ENCODE data around the gene RGL2.
"Not testable (repeated sequence)": the region's sequence is repeated elsewhere in the genome, so short reads cannot be mapped to it uniquely, and the experiment has no call there.

The RGL2 gene

GRCh38 chr6:33271117-33271467, 27.6 kb downstream of the RGL2 start:
- H3K4me3 ChIP-seq (ENCODE audit: low read length): peak overlapping the region; percentile 85
- TF ChIP-seq, protein P1, sequence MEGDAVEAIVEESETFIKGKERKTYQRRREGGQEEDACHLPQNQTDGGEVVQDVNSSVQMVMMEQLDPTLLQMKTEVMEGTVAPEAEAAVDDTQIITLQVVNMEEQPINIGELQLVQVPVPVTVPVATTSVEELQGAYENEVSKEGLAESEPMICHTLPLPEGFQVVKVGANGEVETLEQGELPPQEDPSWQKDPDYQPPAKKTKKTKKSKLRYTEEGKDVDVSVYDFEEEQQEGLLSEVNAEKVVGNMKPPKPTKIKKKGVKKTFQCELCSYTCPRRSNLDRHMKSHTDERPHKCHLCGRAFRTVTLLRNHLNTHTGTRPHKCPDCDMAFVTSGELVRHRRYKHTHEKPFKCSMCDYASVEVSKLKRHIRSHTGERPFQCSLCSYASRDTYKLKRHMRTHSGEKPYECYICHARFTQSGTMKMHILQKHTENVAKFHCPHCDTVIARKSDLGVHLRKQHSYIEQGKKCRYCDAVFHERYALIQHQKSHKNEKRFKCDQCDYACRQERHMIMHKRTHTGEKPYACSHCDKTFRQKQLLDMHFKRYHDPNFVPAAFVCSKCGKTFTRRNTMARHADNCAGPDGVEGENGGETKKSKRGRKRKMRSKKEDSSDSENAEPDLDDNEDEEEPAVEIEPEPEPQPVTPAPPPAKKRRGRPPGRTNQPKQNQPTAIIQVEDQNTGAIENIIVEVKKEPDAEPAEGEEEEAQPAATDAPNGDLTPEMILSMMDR (conservative IDR thresholded peaks at IDR 0.05; ENCODE audit: low read depth, low read length): no peak
- DNase-seq (ENCODE audit: low read depth): no peak

- TF ChIP-seq, protein P1 (conservative IDR thresholded peaks at IDR 0.05; ENCODE audit: low read depth, low read length): no peak
- no peak for DNase-seq (ENCODE audit: low read depth)
- no peak overlapping the region for H3K4me3 ChIP-seq (ENCODE audit: low read length)
These were observed 34.7 kb downstream of the RGL2 start for GRCh38 chr6:33264015-33264414.

- not testable (repeated sequence) for DNase-seq (ENCODE audit: low read depth); H3K4me3 ChIP-seq (ENCODE audit: low read length)
These were observed 36.3 kb downstream of the RGL2 start for GRCh38 chr6:33262490-33262889.

DNA sequence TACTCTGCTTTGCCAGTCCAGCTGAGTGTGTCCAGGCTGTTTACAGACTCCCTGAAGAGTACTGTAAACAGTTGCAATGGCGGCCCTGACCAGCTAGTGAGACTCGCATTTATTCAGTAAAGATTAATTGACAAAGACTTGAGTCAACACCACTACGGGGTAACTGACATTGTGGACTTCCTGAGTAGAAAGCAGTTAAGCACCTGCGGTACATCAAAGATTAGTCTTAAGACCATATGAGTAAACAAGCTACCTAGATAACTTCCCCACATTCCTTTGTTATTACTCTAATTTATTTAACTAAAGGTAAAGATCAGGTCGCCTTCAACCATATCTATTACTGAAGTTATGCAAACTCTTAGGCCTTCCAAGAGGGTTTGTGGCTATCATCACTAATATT, 39.7 kb downstream of the RGL2 start:
- H3K4me3 ChIP-seq (ENCODE audit: low read length): no peak overlapping the region
- TF ChIP-seq, protein P1 (conservative IDR thresholded peaks at IDR 0.05; ENCODE audit: low read depth, low read length): no peak

GRCh38 chr6:33254591-33254990, 44.2 kb downstream of the RGL2 start:
- TF ChIP-seq, protein P1 (conservative IDR thresholded peaks at IDR 0.05; ENCODE audit: low read depth, low read length): no peak
- no peak for DNase-seq (ENCODE audit: low read depth)

More for the DNA sequence above, 39.7 kb downstream of the RGL2 start:
- no peak for DNase-seq (ENCODE audit: low read depth)

DNA sequence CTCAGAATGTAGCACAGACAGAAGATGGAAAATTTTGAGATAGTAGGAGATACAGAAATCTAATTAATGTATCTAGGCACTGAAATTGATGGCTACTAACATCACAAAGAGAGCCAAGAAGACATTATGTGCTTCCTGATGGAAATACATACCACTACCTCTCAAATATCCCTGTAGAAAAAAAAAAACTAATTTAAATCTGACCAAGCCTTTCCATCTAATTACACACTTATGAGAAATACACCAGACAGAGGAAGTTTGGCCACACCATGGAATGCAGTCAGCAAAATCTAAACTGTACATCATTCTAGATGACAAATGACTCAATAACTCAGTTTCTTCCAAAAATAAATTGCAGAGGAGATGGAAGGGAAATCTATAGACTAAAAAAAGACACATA, 46.0 kb downstream of the RGL2 start:
- H3K4me3 ChIP-seq (ENCODE audit: low read length): no peak overlapping the region
- no peak for DNase-seq (ENCODE audit: low read depth)
- TF ChIP-seq, protein P1 (conservative IDR thresholded peaks at IDR 0.05; ENCODE audit: low read depth, low read length): no peak

More at GRCh38 chr6:33254591-33254990, 44.2 kb downstream of the RGL2 start:
- H3K4me3 ChIP-seq (ENCODE audit: low read length): no peak overlapping the region

DNA sequence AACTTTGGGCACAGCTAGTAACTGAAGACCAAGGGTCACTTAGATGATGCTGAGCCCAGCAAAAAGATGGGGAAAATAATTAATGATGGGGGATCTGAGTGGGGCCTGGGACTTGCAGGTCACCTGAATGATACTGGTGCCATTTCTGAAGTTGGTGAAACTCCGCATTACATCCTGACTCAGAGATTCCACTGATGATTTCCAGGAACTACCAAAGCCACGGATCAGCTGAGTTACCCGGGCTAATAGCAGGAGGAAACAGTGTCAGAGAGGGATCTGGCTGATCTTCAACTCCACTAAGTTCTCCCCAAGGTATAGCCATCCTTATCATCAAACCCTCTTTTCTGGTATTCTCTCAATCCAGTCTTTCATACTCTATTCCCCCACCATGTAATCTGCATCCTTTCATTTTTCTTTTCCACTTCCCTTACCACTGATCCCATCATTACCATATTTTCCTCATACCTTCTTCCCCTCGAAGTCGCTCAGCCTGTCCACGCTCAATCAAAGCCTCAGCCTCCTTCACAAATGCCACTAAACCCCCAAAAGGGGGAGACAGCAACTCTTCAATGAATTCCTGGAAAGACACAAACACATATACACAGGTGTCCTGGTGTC, 47.2 kb downstream of the RGL2 start:
- TF ChIP-seq, protein P1 (conservative IDR thresholded peaks at IDR 0.05; ENCODE audit: low read depth, low read length): no peak
- no peak overlapping the region for H3K4me3 ChIP-seq (ENCODE audit: low read length)
- no peak for DNase-seq (ENCODE audit: low read depth)

All from retinal pigment epithelial cell (primary cell).